NT2/D1 (cell line): ENCODE results near the gene ARHGEF19.
"Not testable (repeated sequence)": the region's sequence is repeated elsewhere in the genome, so short reads cannot be mapped to it uniquely, and the experiment has no call there.

ENCODE experiments used
- DNase-seq: peaks from one replicate; pipeline ENCODE4 v3.0.0-alpha.2; 2011; ENCODE audit warnings: low read depth, low spot score
- H3K27me3 ChIP-seq: 2 replicates; pipeline ENCODE4 v1.6.0; 2011; ENCODE audit warnings: mild to moderate bottlenecking; ENCODE audit not compliant: insufficient read length, insufficient read depth
- H3K36me3 ChIP-seq: 2 replicates; pipeline ENCODE4 v1.6.1; 2011; ENCODE audit warnings: mild to moderate bottlenecking, low read length, mixed read lengths; ENCODE audit not compliant: insufficient read depth, insufficient read length
- H3K4me1 ChIP-seq: 2 replicates; pipeline ENCODE4 v1.5.1; 2011; ENCODE audit not compliant: insufficient read depth, insufficient read length
- H3K4me3 ChIP-seq: 2 replicates; pipeline ENCODE4 v1.5.1; 2011; ENCODE audit warnings: low read depth; ENCODE audit not compliant: insufficient read length
- H3K9ac ChIP-seq: 2 replicates; pipeline ENCODE4 v1.6.0; 2011; ENCODE audit warnings: low read depth; ENCODE audit not compliant: insufficient read length
- H3K9me3 ChIP-seq: 2 replicates; pipeline ENCODE4 v1.5.1; 2011; ENCODE audit warnings: mild to moderate bottlenecking, low read length; ENCODE audit not compliant: insufficient read depth
- SUZ12 ChIP-seq: IDR thresholded peaks from 2 replicates; pipeline ENCODE4 v1.6.1; 2011; ENCODE audit not compliant: insufficient read length, insufficient read depth; ENCODE audit errors: extremely low read depth
- YY1 ChIP-seq: IDR thresholded peaks from 2 replicates; pipeline ENCODE4 v1.6.1; 2011; ENCODE audit not compliant: insufficient read length, insufficient read depth
- ZNF274 ChIP-seq: IDR thresholded peaks from 2 replicates; pipeline ENCODE4 v1.6.1; 2011; ENCODE audit warnings: mild to moderate bottlenecking, low read depth, low read length

The ARHGEF19 gene

DNA sequence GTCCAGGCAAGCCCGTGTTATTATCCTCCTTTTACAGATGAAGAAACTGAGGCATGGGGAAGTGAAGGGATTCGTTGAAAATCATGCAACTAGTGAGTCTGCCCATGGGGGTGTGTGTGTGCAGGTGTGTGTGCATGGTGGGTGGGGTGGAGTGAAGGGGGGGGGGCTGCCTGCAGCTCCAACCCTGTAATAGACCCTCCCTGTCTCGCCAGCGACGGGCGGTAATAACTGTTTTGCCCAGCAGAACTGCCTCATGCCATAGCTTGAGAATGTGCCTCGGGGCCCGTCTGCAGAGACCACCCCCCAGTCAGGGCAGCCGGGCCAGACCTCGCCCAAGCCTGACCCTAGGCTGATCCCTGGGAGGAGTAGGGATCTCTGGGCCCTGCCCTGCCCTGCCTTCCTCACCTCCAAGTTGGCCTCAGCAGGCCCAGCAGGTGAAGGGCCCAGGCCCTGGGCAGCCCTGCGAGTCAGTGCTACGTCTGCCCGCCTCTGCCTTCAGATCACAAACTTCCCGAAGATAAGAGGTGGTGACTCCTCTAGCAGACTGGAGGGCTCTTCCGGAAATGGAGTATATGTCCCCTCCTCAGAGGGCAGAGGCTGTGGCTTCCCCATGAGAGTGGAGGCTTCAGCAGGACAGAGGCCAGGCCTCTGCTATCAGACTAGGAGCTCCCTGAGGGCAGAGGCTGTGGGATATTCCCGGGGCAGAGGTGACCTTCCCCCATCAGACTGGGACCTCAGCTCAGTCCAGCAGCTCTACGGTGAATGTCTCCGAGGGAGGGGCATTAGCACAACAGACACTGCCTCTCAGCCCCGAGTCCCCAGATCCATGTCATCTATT lies 40.9 kb downstream of the ARHGEF19 start:
- H3K9ac ChIP-seq: no peak overlapping the region
- no peak for TF ChIP-seq ZNF274
- no peak for TF ChIP-seq YY1
- TF ChIP-seq SUZ12: no peak
- peaks cover 24% of the 10 kb centered on the region for H3K4me1 ChIP-seq
- H3K4me3 ChIP-seq: no peak overlapping the region
- no peaks in the 10 kb centered on the region for H3K36me3 ChIP-seq
- H3K27me3 ChIP-seq: no peaks in the 10 kb centered on the region
- H3K9me3 ChIP-seq: no peaks in the 10 kb centered on the region
- DNase-seq: no peak

DNA sequence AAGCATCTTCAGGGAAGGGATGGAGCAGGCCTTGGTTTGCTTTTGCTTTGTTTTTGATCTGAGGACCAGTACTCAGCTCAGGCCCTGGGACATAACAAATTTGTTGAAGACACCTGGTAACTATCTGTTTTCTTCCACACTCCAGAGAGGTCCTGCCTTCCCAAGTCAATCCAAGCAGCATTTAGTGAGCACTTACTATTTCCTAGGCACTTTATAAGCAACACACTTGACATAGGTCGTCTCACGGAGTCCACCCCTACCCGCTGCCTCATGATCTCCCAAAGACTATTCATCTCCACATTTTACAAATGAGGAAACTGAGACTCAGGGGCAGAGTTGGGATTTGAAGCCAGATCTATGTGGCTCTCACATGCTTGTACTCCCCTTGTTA lies 42.2 kb downstream of the ARHGEF19 start:
- H3K9ac ChIP-seq: no peak overlapping the region
- TF ChIP-seq SUZ12 (no peak), YY1 (no peak), ZNF274 (no peak)
- H3K4me3 ChIP-seq: no peak overlapping the region
- no peak for DNase-seq
- H3K36me3 ChIP-seq: no peaks in the 10 kb centered on the region
- no peaks in the 10 kb centered on the region for H3K9me3 ChIP-seq
- peaks cover 23% of the 10 kb centered on the region for H3K4me1 ChIP-seq
- no peaks in the 10 kb centered on the region for H3K27me3 ChIP-seq

DNA sequence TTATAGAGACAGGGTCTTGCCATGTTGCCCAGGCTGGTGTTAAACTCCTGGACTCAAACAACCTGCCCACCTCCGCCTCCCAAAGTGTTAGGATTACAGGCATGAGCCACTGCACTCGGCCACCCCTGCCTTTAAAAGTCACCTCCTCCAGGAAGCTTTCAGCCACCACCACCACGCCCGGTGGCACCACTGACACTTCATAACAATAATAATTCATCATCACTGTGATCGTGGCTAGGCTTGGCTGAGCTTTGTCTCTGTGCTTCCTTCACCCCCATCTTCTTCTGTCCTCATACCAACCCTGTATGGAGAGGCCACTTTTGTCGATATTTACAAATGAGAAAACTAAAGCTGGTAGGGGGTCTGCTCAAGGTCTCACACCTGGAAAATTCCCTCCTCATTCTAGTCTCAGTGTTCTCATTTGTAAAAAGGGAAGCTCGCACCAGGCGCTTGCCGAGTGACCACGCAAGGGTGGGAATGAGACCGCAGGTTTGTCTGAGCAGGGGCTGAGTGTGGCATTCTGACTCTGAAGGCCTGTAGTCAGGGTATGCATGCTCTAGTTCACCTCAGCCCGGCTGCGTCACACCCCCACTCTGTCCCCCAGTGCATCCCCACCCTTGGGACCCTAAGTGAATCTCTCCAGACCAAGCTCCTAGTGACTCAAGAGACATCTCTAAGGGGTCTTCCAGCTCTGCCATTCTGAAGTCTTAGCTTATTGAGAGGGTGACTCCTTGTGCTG lies 43.7 kb downstream of the ARHGEF19 start:
- TF ChIP-seq SUZ12 (no peak), YY1 (no peak), ZNF274 (no peak)
- no peak for DNase-seq
- Histone ChIP-seq H3K4me1 (peaks cover 17% of the 10 kb centered on the region), H3K9ac (no peak overlapping the region), H3K9me3 (no peaks in the 10 kb centered on the region), H3K4me3 (no peak overlapping the region), H3K27me3 (no peaks in the 10 kb centered on the region), H3K36me3 (no peaks in the 10 kb centered on the region)

DNA sequence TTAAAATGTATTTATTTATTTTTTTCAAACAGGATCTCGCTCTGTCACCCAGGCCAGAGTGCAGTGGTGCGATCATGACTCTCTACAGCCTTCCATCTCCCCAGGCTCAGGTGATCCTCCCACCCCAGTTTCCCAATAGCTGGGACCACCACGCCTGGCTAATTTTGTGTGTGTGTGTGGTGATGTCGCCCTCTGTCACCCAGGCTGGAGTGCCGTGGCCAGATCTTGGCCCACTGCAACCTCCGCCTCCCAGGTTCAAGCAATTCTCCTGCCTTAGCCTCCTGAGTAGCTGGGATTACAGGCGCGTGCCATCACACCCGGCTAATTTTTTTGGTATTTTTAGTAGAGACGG lies 44.3 kb downstream of the ARHGEF19 start:
- H3K9me3 ChIP-seq, DNase-seq, H3K27me3 ChIP-seq, H3K36me3 ChIP-seq, H3K9ac ChIP-seq: not testable (repeated sequence)
- peaks cover 11% of the 10 kb centered on the region for H3K4me1 ChIP-seq
- H3K4me3 ChIP-seq: peak overlapping the region; percentile 8

DNA sequence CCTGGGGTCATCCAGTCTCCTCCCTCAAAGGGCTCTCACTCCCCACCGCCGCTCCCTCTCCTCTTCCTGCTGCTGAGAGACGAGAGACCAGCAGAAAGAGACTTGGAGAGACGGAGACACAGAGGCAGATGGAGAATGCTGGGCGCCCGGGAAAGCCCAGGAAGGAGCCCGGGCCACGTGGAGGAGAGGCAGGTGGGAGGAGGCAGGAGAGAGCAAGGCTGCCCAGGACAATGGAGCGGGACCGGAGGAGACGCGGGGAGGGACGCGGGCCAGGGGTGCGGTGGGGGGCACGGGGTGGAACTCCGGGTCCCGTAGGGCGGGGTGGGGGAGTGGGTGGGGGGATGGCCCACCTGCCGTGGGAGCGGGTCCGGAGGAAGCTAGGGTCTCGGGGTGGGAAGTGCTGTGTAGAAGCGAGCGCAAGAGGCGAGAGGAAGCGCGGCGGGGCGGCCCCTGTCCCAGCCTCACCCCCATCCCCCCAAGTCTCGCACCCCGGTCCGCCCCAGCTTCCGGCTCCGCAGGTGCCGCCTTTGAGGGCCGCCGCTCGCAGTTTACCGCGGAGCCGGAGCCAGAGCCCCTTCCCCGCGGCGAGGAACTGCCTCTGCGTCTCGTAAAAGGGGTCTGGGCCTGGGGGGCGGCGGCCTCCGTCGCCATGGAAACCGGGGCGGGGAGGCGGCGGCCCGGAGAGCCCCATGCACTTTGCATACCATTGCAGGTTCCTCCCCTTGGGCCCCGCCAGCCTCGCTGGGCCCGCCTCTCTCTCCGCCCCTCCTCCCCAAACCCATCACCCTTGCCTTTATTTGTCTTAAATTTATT lies 44.9 kb downstream of the ARHGEF19 start:
- Histone ChIP-seq H3K36me3 (no peaks in the 10 kb centered on the region), H3K4me1 (peaks cover 9% of the 10 kb centered on the region), H3K9me3 (no peaks in the 10 kb centered on the region), H3K27me3 (no peaks in the 10 kb centered on the region), H3K4me3 (peak overlapping the region; percentile 27), H3K9ac (peak overlapping the region; percentile 14)
- DNase-seq: peak; percentile 78
- TF ChIP-seq YY1 (no peak), SUZ12 (no peak), ZNF274 (no peak)

DNA sequence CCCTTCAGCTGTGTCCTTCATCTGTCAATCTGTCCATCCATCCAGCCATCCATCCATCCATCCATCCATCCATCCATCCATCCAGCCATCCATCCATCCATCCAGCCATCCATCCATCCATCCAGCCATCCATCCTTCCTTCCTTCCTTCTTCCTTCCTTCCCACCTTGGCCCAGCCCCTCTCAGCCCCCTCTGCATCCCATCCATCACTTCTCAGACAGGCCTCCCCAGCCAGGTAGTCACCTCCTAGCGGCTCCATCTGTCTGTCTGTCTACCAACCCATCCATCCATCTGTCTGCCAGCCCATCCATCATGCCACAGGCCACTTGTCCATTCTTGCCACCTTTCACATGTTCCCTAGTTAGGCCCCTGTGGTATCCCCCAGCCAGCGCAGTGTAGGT lies 46.3 kb downstream of the ARHGEF19 start:
- H3K4me1 ChIP-seq: peaks cover 4% of the 10 kb centered on the region
- H3K9me3 ChIP-seq: no peaks in the 10 kb centered on the region
- peaks cover 11% of the 10 kb centered on the region for H3K27me3 ChIP-seq
- H3K9ac ChIP-seq: no peak overlapping the region
- no peaks in the 10 kb centered on the region for H3K36me3 ChIP-seq
- TF ChIP-seq SUZ12 (no peak), YY1 (no peak), ZNF274 (no peak)
- H3K4me3 ChIP-seq: no peak overlapping the region
- DNase-seq: no peak

DNA sequence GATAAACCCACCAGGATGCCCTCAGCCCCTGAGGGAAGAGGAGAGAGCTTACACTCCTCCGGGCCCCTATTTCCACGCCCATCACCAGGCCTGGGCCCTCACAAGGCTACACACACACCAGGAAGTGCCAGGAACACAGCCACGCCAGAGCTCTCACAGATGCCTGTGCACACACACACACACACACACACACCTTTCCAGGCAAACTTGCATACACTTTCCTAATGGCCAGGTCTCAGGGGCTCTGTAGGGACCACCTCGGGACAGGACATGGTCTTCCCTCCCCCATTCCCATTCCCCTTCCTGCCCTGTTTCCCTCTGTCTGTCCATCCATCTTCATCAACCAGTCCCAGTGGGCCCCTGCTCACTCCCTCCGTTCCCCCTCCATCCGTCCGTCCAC lies 46.9 kb downstream of the ARHGEF19 start:
- Histone ChIP-seq H3K36me3 (no peaks in the 10 kb centered on the region), H3K4me3 (no peak overlapping the region), H3K27me3 (peaks cover 11% of the 10 kb centered on the region), H3K9me3 (no peaks in the 10 kb centered on the region), H3K9ac (peak overlapping the region; percentile 21), H3K4me1 (peaks cover 4% of the 10 kb centered on the region)
- no peak for DNase-seq
- TF ChIP-seq ZNF274: no peak
- TF ChIP-seq YY1: no peak
- no peak for TF ChIP-seq SUZ12
